Measurements from ENCODE around the gene RASA3.
"Not testable (repeated sequence)": the region's sequence is repeated elsewhere in the genome, so short reads cannot be mapped to it uniquely, and the experiment has no call there.

Gene RASA3

GRCh38 chr13:114132419-114133121 is at the start of gene RASA3:
TSS of gene RASA3 (minus strand) at chr13:114132623. CDS start at chr13:114132489, 134 bp downstream.
- DNase-seq, result no peak

- no peak for DNase-seq
Measured at GRCh38 chr13:114179087-114179658, 46.8 kb upstream of the RASA3 start, which contains the start of gene CFAP97D2. TSS of gene CFAP97D2 (plus strand) at chr13:114179257. CDS start at chr13:114179331, 74 bp downstream.

GRCh38 chr13:114177245-114178010 is 45.0 kb upstream of the RASA3 start:
- no peak for DNase-seq

- DNase-seq, result not testable (repeated sequence)
Measured at GRCh38 chr13:114176359-114176902, 44.0 kb upstream of the RASA3 start.

- DNase-seq, result no peak
Measured at GRCh38 chr13:114174529-114174961, 42.1 kb upstream of the RASA3 start.

DNA sequence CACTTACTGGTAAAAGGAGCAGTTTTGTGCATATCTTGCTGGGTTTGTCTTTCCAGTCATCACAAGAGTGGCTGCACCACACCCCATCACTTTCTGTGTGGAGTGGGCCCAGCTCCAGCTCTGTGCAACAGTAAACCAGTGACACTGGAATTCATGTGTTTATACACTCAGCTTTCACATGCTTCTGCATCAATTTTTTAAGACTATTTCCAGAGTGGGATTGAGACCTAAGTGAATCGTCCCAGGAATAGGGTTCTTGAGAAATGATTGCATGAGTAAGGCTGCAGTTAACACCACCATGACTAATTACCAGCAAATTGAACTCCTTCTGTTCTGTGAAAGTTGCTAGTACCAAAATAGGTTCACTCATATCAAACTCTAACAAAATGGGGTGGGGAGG is 41.3 kb upstream of the RASA3 start:
- DNase-seq, result no peak

GRCh38 chr13:114173272-114173671 is 40.8 kb upstream of the RASA3 start:
- DNase-seq, result no peak

DNA sequence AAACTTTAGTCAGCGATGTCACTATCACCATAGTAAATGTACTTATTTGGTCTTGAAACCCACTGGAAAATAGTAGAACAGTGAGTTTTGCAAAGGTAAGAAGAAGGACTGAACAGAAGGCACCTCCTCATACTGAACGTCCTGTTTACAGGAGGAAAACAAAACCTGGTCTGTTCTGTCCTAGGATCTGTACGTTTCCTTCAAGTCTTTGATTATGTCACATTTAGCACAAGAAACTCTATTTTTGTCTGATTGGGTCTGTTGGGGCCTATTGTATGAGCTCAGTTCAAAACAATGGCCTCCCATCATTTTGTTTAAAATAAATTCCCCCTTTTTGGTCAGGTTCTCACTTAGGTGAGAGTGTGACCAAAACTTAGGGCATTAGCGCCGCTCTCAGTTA is 35.5 kb upstream of the RASA3 start:
- no peak for DNase-seq

DNA sequence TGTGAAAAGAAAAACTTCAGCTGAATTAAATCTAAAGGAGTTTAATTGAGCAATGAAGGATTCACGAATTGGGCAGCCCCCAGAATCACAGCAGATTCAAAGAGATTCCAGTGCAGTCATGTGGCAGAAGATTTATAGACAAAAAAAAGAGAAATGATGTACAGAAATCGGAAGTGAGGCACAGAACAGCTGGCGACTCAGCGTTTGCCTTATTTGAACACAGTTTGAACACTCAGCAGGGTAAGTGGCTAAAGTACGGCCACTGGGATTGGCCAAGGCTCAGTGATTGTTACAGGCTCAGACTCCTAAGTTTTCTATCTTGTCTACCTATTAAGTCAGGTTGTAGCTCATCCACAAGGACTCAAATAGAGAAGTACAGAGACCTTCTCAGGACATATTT is 35.0 kb upstream of the RASA3 start:
- DNase-seq, result no peak

GRCh38 chr13:114166381-114167131 is 34.1 kb upstream of the RASA3 start:
- no peak for DNase-seq

- DNase-seq, result no peak
Measured at GRCh38 chr13:114164681-114165429, 32.4 kb upstream of the RASA3 start.

GRCh38 chr13:114164053-114164452 is 31.6 kb upstream of the RASA3 start:
- no peak for DNase-seq

GRCh38 chr13:114162533-114162922 is 30.1 kb upstream of the RASA3 start:
- DNase-seq, result no peak

- DNase-seq, result no peak
Measured at GRCh38 chr13:114161644-114162532, 29.5 kb upstream of the RASA3 start.

DNA sequence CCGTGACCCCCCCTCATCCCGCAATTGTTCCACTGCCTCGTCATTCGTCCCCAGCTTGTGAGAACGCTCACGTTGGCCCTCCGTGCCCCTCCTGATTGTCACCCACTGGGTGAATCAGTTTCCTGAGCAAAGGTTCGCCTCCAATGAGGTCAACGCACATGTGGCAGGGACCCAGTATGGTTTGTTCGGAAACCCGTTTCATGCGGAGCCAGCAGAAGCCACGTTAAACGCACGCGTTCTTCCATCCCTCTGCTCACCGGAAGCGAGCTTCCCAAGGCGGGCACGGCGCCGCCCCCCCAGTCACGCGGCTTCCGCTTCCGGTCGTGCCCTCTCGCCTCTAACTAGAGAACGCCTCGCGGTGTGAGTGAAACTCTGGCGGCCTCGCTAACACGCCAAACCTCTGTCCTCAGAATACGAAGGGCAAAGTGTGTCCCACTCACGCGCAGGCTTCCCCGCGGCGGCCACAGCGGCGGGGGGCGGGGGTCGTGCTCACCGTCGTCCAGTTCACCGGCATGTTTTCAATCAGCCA is 28.7 kb upstream of the RASA3 start:
- no peak for DNase-seq

DNA sequence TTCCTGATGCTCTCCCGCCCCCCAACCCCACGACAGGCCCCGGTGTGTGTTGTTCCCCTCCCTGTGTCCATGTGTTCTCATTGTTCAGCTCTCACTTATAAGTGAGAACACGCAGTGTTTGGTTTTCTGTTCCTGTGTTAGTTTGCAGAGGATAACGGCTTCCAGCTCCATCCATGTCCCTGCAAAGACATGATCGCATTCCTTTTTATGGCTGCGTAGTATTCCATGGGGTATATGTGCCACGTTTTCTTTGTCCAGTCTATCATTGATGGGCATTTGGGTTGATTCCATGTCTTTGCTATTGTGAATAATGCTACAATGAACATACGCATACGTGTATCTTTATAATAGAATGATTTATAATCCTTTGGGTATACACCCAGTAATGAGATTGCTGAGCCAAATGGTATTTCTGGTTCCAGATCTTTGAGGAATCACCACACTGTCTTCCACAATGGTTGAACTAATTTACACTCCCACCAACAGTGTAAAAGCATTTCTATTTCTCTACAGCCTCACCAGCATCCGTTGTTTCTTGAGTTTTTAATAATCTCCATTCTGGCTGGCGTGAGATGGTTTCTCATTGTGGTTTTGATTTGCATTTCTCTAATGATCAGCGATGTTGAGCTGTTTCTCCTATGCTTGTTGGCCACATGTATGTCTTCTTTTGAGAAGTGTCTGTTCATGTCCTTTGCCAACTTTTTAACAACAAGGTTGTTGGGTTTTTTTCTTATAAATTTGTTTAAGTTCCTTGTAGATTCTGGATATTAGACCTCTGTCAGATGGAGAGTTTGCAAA is 26.6 kb upstream of the RASA3 start:
- DNase-seq, result not testable (repeated sequence)

DNA sequence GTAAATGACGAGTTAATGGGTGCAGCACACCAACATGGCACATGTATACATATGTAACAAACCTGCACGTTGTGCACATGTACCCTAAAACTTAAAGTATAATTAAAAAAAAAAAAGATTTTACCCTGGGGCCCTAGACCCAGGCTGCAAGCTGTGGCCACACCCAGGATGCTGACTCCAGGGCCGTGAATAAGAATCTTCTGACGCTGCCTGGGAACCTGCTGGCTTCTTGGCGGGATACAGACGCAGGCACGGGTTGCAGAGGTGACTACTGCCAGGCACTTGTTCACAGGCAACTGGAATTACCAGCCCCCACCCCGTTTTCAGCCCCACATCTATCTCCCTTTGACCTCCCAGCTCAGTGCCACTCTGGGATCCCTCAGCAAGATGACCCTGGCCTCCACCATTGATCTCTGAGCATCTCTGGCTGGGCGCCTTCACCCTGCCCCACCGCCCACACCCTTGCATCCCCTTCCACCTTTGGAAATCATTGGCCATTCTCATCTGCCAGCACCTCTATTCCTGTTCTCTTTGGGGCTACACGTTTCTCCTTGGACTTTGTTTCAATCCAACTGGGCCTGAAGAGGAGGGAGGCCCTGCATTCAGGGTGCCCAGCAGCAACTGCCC is 25.6 kb upstream of the RASA3 start:
- DNase-seq, result no peak

- no peak for DNase-seq
Measured at GRCh38 chr13:114155926-114156883, 23.8 kb upstream of the RASA3 start.

Measured in DMS 273 treated with DMSO at 0.1 percent for 48 hours (cell line).